ENCODE data around the gene ANO8. TPM values are rescaled to one million over a fixed set of nuclear protein-coding genes. Genes with fewer than 3 reads are reported as not detected.
"Not testable (repeated sequence)": the region's sequence is repeated elsewhere in the genome, so short reads cannot be mapped to it uniquely, and the experiment has no call there.

The ANO8 gene
- total RNA-seq, 1 donor from 2014 or later, result 6.8 TPM

DNA sequence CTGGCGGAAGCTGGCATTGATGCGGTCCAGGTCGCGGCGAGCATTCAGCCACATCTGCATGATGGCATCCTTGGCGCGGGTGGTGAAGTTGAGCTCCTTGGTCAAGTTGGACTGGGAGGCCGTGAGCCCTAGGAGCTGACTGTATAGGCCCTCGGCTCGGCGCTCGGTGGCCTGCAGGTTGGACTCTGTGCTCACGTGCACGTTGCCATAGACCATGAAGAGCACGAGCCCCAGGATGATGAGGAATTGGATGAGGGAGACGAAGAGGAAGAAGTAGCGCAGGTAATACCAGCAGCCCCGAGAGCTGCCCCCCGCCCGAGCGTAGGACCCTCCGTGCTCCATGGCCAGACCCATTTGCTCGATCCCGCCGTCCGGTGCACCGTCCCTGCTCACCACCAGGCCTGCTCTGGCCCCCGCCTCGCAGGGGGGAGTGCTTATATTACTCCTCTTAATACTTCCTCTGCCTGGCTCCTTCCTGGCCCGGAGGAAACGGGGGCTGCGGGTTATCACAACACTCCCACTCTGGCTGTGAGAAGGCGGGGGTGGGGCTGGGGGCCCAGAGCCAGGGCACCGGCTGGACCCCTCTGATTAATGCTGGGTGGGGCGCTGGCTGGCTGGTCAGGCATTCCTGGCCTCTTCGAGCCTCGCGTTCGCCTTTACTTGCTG is 42.4 kb upstream of the ANO8 start, which contains the start of gene PLVAP:
Gene PLVAP, minus strand, starts transcription at position 408 of the 666 bp plus-strand sequence. Its CDS starts 54 bp downstream, at position 354.
- TF ChIP-seq, protein P1, sequence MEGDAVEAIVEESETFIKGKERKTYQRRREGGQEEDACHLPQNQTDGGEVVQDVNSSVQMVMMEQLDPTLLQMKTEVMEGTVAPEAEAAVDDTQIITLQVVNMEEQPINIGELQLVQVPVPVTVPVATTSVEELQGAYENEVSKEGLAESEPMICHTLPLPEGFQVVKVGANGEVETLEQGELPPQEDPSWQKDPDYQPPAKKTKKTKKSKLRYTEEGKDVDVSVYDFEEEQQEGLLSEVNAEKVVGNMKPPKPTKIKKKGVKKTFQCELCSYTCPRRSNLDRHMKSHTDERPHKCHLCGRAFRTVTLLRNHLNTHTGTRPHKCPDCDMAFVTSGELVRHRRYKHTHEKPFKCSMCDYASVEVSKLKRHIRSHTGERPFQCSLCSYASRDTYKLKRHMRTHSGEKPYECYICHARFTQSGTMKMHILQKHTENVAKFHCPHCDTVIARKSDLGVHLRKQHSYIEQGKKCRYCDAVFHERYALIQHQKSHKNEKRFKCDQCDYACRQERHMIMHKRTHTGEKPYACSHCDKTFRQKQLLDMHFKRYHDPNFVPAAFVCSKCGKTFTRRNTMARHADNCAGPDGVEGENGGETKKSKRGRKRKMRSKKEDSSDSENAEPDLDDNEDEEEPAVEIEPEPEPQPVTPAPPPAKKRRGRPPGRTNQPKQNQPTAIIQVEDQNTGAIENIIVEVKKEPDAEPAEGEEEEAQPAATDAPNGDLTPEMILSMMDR (IDR thresholded peaks at IDR 0.05; ENCODE audit: borderline replicate concordance), result peak; percentile 32
- H3K9me3 ChIP-seq (replicated peaks), result peaks cover 5% of the 10 kb centered on the region
- H3K27ac ChIP-seq (replicated peaks), result peak within 1 kb of the TSS; percentile 30
- H3K36me3 ChIP-seq, result no peaks in the 10 kb centered on the region
- H3K4me1 ChIP-seq, result peaks cover 14% of the 10 kb centered on the region
- intact Hi-C loops (cut with micrococcal nuclease), result no loop called here
- DNase-seq, result peak; percentile 36
- H3K27me3 ChIP-seq (ENCODE audit: low read depth), result peaks cover 25% of the 10 kb centered on the region
- H3K4me3 ChIP-seq, result peak within 1 kb of the TSS; percentile 45

DNA sequence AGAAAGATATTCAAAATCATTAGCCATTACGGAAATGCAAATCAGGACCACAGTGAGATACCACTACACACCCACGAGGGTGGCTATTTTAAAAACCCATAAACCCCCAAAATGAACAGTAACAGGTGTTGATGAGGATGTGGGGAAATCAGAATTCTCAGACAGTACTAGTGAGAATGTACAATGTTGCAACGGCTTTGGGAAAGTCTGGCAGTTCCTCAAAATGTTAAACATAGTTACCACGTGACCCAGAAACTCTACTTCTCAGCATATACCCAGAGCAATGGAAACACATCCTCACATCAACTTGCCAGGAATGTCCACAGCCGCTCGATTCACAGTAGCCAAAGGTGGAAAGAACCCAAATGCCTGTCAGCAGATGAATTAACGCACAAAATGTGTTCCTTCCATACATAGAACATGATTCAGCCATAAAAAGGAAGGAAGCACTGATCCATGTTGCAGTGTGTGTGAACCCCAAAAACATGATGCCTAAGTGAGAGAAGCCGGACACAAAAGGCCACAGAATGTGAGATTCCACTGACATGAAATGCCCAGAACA is 35.5 kb upstream of the ANO8 start:
- H3K27ac ChIP-seq (replicated peaks), result no peak overlapping the region
- H3K4me1 ChIP-seq, result no peaks in the 10 kb centered on the region
- no peaks in the 10 kb centered on the region for H3K9me3 ChIP-seq (replicated peaks)
- H3K4me3 ChIP-seq, result no peak overlapping the region
- H3K36me3 ChIP-seq, result no peaks in the 10 kb centered on the region
- H3K27me3 ChIP-seq (ENCODE audit: low read depth), result peaks cover 3% of the 10 kb centered on the region
- no peak for DNase-seq
- TF ChIP-seq, protein P1 (IDR thresholded peaks at IDR 0.05; ENCODE audit: borderline replicate concordance), result no peak
- intact Hi-C loops (cut with micrococcal nuclease), result no loop called here

DNA sequence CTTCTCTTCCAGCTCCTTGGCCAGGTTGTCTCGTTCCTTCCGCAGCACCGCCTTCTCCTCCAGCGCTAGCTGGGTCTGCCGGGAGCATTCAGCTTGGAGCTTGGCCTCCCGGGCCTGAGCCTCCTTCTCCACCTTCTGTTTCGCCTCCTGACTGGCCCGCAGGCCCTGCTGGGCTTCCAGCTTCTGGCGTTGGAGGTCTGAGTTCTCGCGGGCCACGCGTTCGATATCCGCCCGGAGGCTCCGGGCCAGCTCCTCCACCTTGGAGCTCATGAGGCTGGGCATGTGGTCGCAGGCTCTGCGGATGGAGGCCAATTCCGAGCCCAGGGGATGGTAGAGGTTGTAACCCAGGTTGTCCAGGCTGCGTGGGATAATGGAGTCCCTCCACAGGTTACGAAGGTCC is 30.7 kb upstream of the ANO8 start:
- DNase-seq, result no peak
- no peak overlapping the region for H3K27ac ChIP-seq (replicated peaks)
- H3K4me1 ChIP-seq, result no peaks in the 10 kb centered on the region
- no peaks in the 10 kb centered on the region for H3K9me3 ChIP-seq (replicated peaks)
- no peaks in the 10 kb centered on the region for H3K27me3 ChIP-seq (ENCODE audit: low read depth)
- no peaks in the 10 kb centered on the region for H3K36me3 ChIP-seq
- H3K4me3 ChIP-seq, result no peak overlapping the region
- TF ChIP-seq, protein P1 (IDR thresholded peaks at IDR 0.05; ENCODE audit: borderline replicate concordance), result no peak
- intact Hi-C loops (cut with micrococcal nuclease), result no loop called here

GRCh38 chr19:17363852-17364605 is 29.4 kb upstream of the ANO8 start:
- H3K27me3 ChIP-seq (ENCODE audit: low read depth); H3K9me3 ChIP-seq (replicated peaks); H3K4me3 ChIP-seq; DNase-seq; intact Hi-C loops (cut with micrococcal nuclease); H3K27ac ChIP-seq (replicated peaks); H3K36me3 ChIP-seq; H3K4me1 ChIP-seq: not testable (repeated sequence)

DNA sequence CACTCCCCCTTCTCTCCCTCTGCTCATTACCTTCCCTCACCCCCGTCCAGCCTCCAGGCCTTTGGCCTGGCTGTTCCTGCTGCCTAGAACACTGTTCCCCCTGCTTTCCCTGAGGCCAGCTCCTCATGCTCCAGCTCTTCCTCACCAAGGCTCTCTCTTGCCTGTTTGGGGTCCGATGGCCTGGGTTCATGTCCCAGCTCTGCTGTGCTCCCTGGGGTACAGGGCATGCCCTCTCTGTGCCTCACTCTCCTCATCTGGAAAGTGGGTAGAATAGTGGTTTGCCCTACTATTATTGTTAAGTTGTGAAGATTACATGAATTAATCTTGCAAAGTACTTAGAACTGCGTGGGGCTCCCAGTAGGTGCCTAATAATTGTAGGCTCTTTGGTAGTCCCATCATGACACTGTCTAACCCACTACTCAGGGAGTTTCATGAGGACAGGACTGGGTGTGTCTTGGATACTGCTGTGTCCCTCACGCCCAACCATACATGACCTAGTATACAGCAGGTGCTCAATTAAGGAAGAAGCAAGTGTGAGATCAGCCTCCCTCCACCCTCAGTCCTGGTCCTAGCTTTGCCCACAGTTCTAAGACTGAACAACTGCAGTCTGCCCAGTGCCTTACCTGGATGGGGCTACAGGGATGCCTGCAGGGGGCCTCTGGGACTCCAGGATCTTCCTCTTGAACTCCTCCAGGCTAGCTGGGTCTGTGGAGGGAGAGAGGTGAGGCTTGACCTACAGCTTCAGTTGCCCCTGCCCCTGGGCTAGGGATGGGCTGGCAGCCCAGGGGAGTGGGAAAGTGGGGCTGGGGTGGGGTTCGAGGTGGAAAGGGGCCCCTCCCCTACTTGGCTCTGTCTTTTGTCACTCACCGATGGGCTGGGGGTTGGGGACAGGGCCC is 25.5 kb upstream of the ANO8 start:
- H3K4me3 ChIP-seq, result no peak overlapping the region
- H3K27me3 ChIP-seq (ENCODE audit: low read depth), result no peaks in the 10 kb centered on the region
- intact Hi-C loops (cut with micrococcal nuclease), result no loop called here
- H3K27ac ChIP-seq (replicated peaks), result no peak overlapping the region
- TF ChIP-seq, protein P1 (IDR thresholded peaks at IDR 0.05; ENCODE audit: borderline replicate concordance), result no peak
- H3K36me3 ChIP-seq, result no peaks in the 10 kb centered on the region
- no peak for DNase-seq
- no peaks in the 10 kb centered on the region for H3K9me3 ChIP-seq (replicated peaks)
- peaks cover 13% of the 10 kb centered on the region for H3K4me1 ChIP-seq
